ENCODE data around the gene ZNF219.

Gene ZNF219

GRCh38 chr14:21068521-21069387 is 29.7 kb downstream of the ZNF219 start:
- peak; percentile 69 for DNase-seq (ENCODE audit: low read depth)
- peak; percentile 82 for TF ChIP-seq CTCF (conservative IDR thresholded peaks at IDR 0.05; ENCODE audit: low read depth, low read length)
- H3K4me3 ChIP-seq (ENCODE audit: low read depth, low read length) = peak overlapping the region; percentile 78

- peak; percentile 28 for DNase-seq (ENCODE audit: low read depth)
- H3K4me3 ChIP-seq (ENCODE audit: low read depth, low read length) = no peak overlapping the region
- TF ChIP-seq CTCF (conservative IDR thresholded peaks at IDR 0.05; ENCODE audit: low read depth, low read length) = peak; percentile 50
These were observed 31.5 kb downstream of the ZNF219 start for GRCh38 chr14:21066882-21067502.

GRCh38 chr14:21063479-21063878 is 35.0 kb downstream of the ZNF219 start:
- H3K4me3 ChIP-seq (ENCODE audit: low read depth, low read length) = no peak overlapping the region
- DNase-seq (ENCODE audit: low read depth) = peak; percentile 93
- no peak for TF ChIP-seq CTCF (conservative IDR thresholded peaks at IDR 0.05; ENCODE audit: low read depth, low read length)

GRCh38 chr14:21061347-21061668 is 37.1 kb downstream of the ZNF219 start:
- no peak for TF ChIP-seq CTCF (conservative IDR thresholded peaks at IDR 0.05; ENCODE audit: low read depth, low read length)
- H3K4me3 ChIP-seq (ENCODE audit: low read depth, low read length) = no peak overlapping the region
- no peak for DNase-seq (ENCODE audit: low read depth)

- H3K4me3 ChIP-seq (ENCODE audit: low read depth, low read length) = no peak overlapping the region
- TF ChIP-seq CTCF (conservative IDR thresholded peaks at IDR 0.05; ENCODE audit: low read depth, low read length) = no peak
- DNase-seq (ENCODE audit: low read depth) = no peak
These were observed 37.7 kb downstream of the ZNF219 start for GRCh38 chr14:21060614-21061346.

- no peak for TF ChIP-seq CTCF (conservative IDR thresholded peaks at IDR 0.05; ENCODE audit: low read depth, low read length)
- no peak for DNase-seq (ENCODE audit: low read depth)
- H3K4me3 ChIP-seq (ENCODE audit: low read depth, low read length) = no peak overlapping the region
These were observed 38.4 kb downstream of the ZNF219 start for GRCh38 chr14:21059842-21060613.
